OCI-LY1 (cell line): ENCODE measurements around the gene AUP1.

Experiments used
- H2AFZ ChIP-seq: fragments of 200-600 bp; sonication (generic), shearing (Covaris generic); 2 replicates; pipeline ENCODE4 v1.6.0; 2014; ENCODE audit warnings: antibody characterized with exemption, mild to moderate bottlenecking, low read length
- H3F3A ChIP-seq: fragments of 200-600 bp; sonication (generic), shearing (Covaris generic); 2 replicates; pipeline ENCODE4 v1.6.0; 2014; ENCODE audit warnings: mild to moderate bottlenecking, antibody characterized with exemption, low read length, moderate library complexity; ENCODE audit not compliant: insufficient read depth
- H3K27ac ChIP-seq: fragments of 200-600 bp; sonication (generic); 2 replicates; pipeline ENCODE4 v1.5.1; 2014; ENCODE audit warnings: low read length, mixed run types, mild to moderate bottlenecking, low read depth; ENCODE audit not compliant: poor library complexity, severe bottlenecking
- H3K27me3 ChIP-seq: fragments of 200-600 bp; sonication (generic); 2 replicates; pipeline ENCODE4 v1.6.0; 2014; ENCODE audit warnings: antibody characterized with exemption, mild to moderate bottlenecking, low read length, moderate library complexity; ENCODE audit not compliant: insufficient read depth
- H3K36me3 ChIP-seq: fragments of 200-600 bp; sonication (generic); 2 replicates; pipeline ENCODE4 v1.6.1; 2014; ENCODE audit warnings: mild to moderate bottlenecking, antibody characterized with exemption, low read length, moderate library complexity, mixed read lengths; ENCODE audit not compliant: insufficient read depth
- H3K4me1 ChIP-seq: fragments of 200-600 bp; sonication (generic); 2 replicates; pipeline ENCODE4 v1.5.1; 2014; ENCODE audit warnings: mild to moderate bottlenecking, low read length, moderate library complexity; ENCODE audit not compliant: insufficient read depth, severe bottlenecking
- H3K4me2 ChIP-seq: fragments of 200-600 bp; sonication (generic), shearing (Covaris generic); 2 replicates; pipeline ENCODE4 v1.6.1; 2014; ENCODE audit warnings: low read length
- H3K4me3 ChIP-seq: fragments of 200-600 bp; sonication (generic); 2 replicates; pipeline ENCODE4 v1.5.1; 2014; ENCODE audit warnings: low read length, low read depth, mild to moderate bottlenecking, mixed read lengths; ENCODE audit not compliant: poor library complexity, severe bottlenecking
- H3K79me2 ChIP-seq: fragments of 200-600 bp; shearing (Covaris generic); 2 replicates; pipeline ENCODE4 v1.6.1; 2016; ENCODE audit warnings: mixed run types, low read length, mixed read lengths; ENCODE audit not compliant: insufficient read depth
- H3K9ac ChIP-seq: fragments of 200-600 bp; sonication (generic), shearing (Covaris generic); 2 replicates; pipeline ENCODE4 v1.6.1; 2014; ENCODE audit warnings: mild to moderate bottlenecking, low read length, mixed read lengths
- H3K9me2 ChIP-seq: fragments of 200-600 bp; sonication (generic), shearing (Covaris generic); 2 replicates; pipeline ENCODE4 v1.6.1; 2014; ENCODE audit warnings: low read depth, mild to moderate bottlenecking, low read length, mixed read lengths
- H3K9me3 ChIP-seq: fragments of 200-600 bp; shearing (Covaris generic); 2 replicates; pipeline ENCODE4 v1.6.1; 2014; ENCODE audit warnings: low read length, mixed read lengths
- H4K20me1 ChIP-seq: fragments of 200-600 bp; sonication (generic), shearing (Covaris generic); 2 replicates; pipeline ENCODE4 v1.6.0; 2016; ENCODE audit warnings: mild to moderate bottlenecking, low read length; ENCODE audit not compliant: insufficient read depth
- CTCF ChIP-seq: fragments of 200-600 bp; sonication (generic), shearing (Covaris generic); IDR thresholded peaks from 2 replicates; pipeline ENCODE4 v1.5.1; 2017; ENCODE audit warnings: mild to moderate bottlenecking, antibody characterized with exemption, low read length, moderate library complexity, mixed read lengths
- EZH2 ChIP-seq: fragments of 200-600 bp; sonication (generic), shearing (Covaris generic); IDR thresholded peaks from 2 replicates; pipeline ENCODE4 v1.8.0; 2017; ENCODE audit warnings: borderline replicate concordance, mixed run types, mild to moderate bottlenecking, antibody characterized with exemption, low read length, moderate library complexity, mixed read lengths

AUP1 gene

GRCh38 chr2:74560591-74560990, 31.1 kb upstream of the AUP1 start:
- Histone ChIP-seq H2AFZ (no peak overlapping the region), H3K9me2 (no peaks in the 10 kb centered on the region), H3K4me2 (no peak overlapping the region), H3K79me2 (no peaks in the 10 kb centered on the region), H3F3A (no peaks in the 10 kb centered on the region), H3K9ac (no peak overlapping the region), H3K27ac (no peak overlapping the region), H4K20me1 (no peaks in the 10 kb centered on the region), H3K36me3 (peaks cover 6% of the 10 kb centered on the region; the same call in 1 of the 2 replicates), H3K4me1 (peaks cover 1% of the 10 kb centered on the region), H3K4me3 (no peak overlapping the region), H3K9me3 (no peaks in the 10 kb centered on the region), H3K27me3 (no peaks in the 10 kb centered on the region)
- TF ChIP-seq EZH2 (no peak), CTCF (no peak)

GRCh38 chr2:74559912-74560311, 30.4 kb upstream of the AUP1 start:
- H3K79me2 ChIP-seq = no peaks in the 10 kb centered on the region
- H3K4me2 ChIP-seq = no peak overlapping the region
- no peak overlapping the region for H3K27ac ChIP-seq
- no peaks in the 10 kb centered on the region for H3F3A ChIP-seq
- H3K4me3 ChIP-seq = no peak overlapping the region
- no peaks in the 10 kb centered on the region for H3K9me2 ChIP-seq
- no peak overlapping the region for H3K9ac ChIP-seq
- TF ChIP-seq EZH2 = no peak
- TF ChIP-seq CTCF = no peak
- no peaks in the 10 kb centered on the region for H3K27me3 ChIP-seq
- peaks cover 6% of the 10 kb centered on the region; the same call in 1 of the 2 replicates for H3K36me3 ChIP-seq
- H4K20me1 ChIP-seq = no peaks in the 10 kb centered on the region
- no peaks in the 10 kb centered on the region for H3K9me3 ChIP-seq
- H2AFZ ChIP-seq = no peak overlapping the region
- peaks cover 8% of the 10 kb centered on the region for H3K4me1 ChIP-seq

GRCh38 chr2:74558284-74559230, 29.1 kb upstream of the AUP1 start:
- no peak overlapping the region for H3K4me3 ChIP-seq
- no peak overlapping the region for H3K27ac ChIP-seq

More at GRCh38 chr2:74558284-74559230, 29.1 kb upstream of the AUP1 start:
- Histone ChIP-seq H3K4me2 (no peak overlapping the region), H3K27me3 (no peaks in the 10 kb centered on the region), H3K9ac (no peak overlapping the region), H3K79me2 (no peaks in the 10 kb centered on the region), H3F3A (no peaks in the 10 kb centered on the region), H3K9me3 (no peaks in the 10 kb centered on the region), H3K9me2 (no peaks in the 10 kb centered on the region), H2AFZ (no peak overlapping the region), H3K36me3 (peaks cover 6% of the 10 kb centered on the region; the same call in 1 of the 2 replicates), H3K4me1 (peaks cover 13% of the 10 kb centered on the region), H4K20me1 (no peaks in the 10 kb centered on the region)
- no peak for TF ChIP-seq EZH2
